Pancreas (tissue), 10 donors: ENCODE results near the gene COG2. TPM values are rescaled to one million over a fixed set of nuclear protein-coding genes. Genes with fewer than 3 reads are reported as not detected.
"Not testable (repeated sequence)": the region's sequence is repeated elsewhere in the genome, so short reads cannot be mapped to it uniquely, and the experiment has no call there.

Source experiments
- ATAC-seq, 4 donors: fragments of 200-7000 bp; cut with Tn5 transposase; one replicate each; pipeline versions ENCODE4 v1.8.0 to v1.9.1; 2020; ENCODE audit warnings: mild to moderate bottlenecking in 4 of 4, moderate library complexity in 4 of 4
- DNase-seq, 6 donors: peaks; one replicate each; pipeline ENCODE4 v3.0.0-alpha.2; 2020
- FAIRE-seq: peaks from 2 replicates; lab custom pipeline; 2012; peaks lifted over from hg19 to GRCh38; lab: Jason Lieb, UNC
- H3K27ac ChIP-seq, 4 donors: fragments of 200-600 bp; sonication (generic); 1 replicate in 3 of 4; 2 replicates in 1 of 4; pipeline versions ENCODE4 v1.5.0 to v1.8.0; 2020
- H3K27me3 ChIP-seq, 4 donors: fragments of 200-600 bp; one replicate each; pipeline ENCODE4 v1.8.0; 2021
- H3K36me3 ChIP-seq, 3 donors: fragments of 200-600 bp; sonication (generic) in 1 of 3; one replicate each; pipeline versions ENCODE4 v1.5.0 to v1.8.0; 2020 to 2021
- H3K4me1 ChIP-seq, 3 donors: fragments of 200-600 bp; one replicate each; pipeline ENCODE4 v1.8.0; 2021
- H3K4me3 ChIP-seq, 4 donors: fragments of 200-600 bp; sonication (generic) in 2 of 4; one replicate each; pipeline versions ENCODE4 v1.5.0 to v1.8.0; 2020 to 2021
- H3K9me3 ChIP-seq, 4 donors: fragments of 200-600 bp; one replicate each; pipeline ENCODE4 v1.8.0; 2021
- WGBS, 2 donors: extraction: QIAGEN DNeasy Blood & Tissue Kit; methylation state at CpG; one replicate each; pipeline ENCODE4 v1.1.7; 2013; 5-methylcytosine and 5-hydroxymethylcytosine counted together
- intact Hi-C, 3 donors: fragments of 100-400 bp; cut with DNase I; formaldehyde crosslinking; loops; one replicate each; pipeline versions ENCODE4 v1.11.1 to v1.14.2; 2022
- polyA plus RNA-seq, 2 donors: library from polyadenylated mRNA; stranded (reverse); fragments of 200-250 nt; gene quantifications; one replicate each; pipeline ENCODE4 v1.2.3, GENCODE V29; 2013
- total RNA-seq, 6 donors: library from RNA; stranded (reverse); fragmentation: NEBNext Ultra II Directional in 4 of 6; extraction: Animal tissue kit (Norgen Biotek cat#: 25700) in 4 of 6; gene quantifications; one replicate each; pipeline versions ENCODE4 v1.2.1 to v1.2.4, GENCODE V29; 2021 to 2023
- TF ChIP-seq, protein P1 (sequence below), 4 donors: fragments of 200-600 bp; sonication (generic) in 3 of 4; IDR thresholded peaks; one replicate each; pipeline versions ENCODE4 v1.5.0 to v1.8.0; 2021; ENCODE audit warnings: antibody characterized with exemption in 4 of 4
- donor health status: healthy with polysubstance abuse.
- donor health status: DM: no; HTN: no; CAD: no; lungs with moderate emphysema.
- donor health status: DM: no; HTN: no; CAD: no.
- donor health status: control.
- donor health status: control.
- donor health status: Bipolar disorder and iron deficiency.
- donor health status: DM: yes; HTN: yes; CAD: no.
- donor health status: DM: no; HTN: no; CAD: no.
- donor health status: DM: no; HTN: no; CAD: no.
- donor health status: DM: yes; HTN: yes; CAD: no.

The COG2 gene
- total and polyA plus RNA-seq, 8 donors, result 6.5 to 17.1 (median 14.5) TPM

DNA sequence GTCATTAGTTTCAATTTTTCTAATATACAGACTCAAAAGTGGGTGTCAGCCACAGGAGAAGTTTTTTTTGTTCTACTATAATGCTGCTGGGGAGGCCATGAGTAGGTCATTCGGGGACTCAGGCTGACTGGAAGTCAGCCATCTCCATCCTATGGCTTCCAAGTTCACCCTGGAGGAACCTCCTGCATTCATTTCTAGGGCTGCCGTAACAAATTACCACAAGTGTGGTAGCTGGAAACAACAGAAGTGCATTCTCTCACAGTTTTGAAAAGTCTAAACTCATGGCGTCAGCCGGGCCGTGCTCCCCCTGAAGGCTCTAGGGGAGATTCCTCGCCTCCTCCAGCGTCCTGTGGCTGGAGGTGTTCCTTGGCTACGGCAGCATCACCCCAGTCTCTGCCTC lies 53.9 kb downstream of the COG2 start:
- Histone ChIP-seq H3K4me1 (no peaks in the 10 kb centered on the region), H3K27ac (no peak overlapping the region), H3K36me3 (peaks cover 0 to 12% (median 6%) of the 10 kb centered on the region in 3 donors), H3K4me3 (no peak overlapping the region), H3K27me3 (no peaks in the 10 kb centered on the region), H3K9me3 (no peaks in the 10 kb centered on the region)
- TF ChIP-seq, protein P1, sequence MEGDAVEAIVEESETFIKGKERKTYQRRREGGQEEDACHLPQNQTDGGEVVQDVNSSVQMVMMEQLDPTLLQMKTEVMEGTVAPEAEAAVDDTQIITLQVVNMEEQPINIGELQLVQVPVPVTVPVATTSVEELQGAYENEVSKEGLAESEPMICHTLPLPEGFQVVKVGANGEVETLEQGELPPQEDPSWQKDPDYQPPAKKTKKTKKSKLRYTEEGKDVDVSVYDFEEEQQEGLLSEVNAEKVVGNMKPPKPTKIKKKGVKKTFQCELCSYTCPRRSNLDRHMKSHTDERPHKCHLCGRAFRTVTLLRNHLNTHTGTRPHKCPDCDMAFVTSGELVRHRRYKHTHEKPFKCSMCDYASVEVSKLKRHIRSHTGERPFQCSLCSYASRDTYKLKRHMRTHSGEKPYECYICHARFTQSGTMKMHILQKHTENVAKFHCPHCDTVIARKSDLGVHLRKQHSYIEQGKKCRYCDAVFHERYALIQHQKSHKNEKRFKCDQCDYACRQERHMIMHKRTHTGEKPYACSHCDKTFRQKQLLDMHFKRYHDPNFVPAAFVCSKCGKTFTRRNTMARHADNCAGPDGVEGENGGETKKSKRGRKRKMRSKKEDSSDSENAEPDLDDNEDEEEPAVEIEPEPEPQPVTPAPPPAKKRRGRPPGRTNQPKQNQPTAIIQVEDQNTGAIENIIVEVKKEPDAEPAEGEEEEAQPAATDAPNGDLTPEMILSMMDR (IDR thresholded peaks at IDR 0.05), result no peak
- intact Hi-C loops, result no loop called here
- DNase-seq, result no peak
- no peak for ATAC-seq
- WGBS, 2 donors, result 77 to 83% methylated on average over 8 of the region's 8 CpGs
- no peak for FAIRE-seq

DNA sequence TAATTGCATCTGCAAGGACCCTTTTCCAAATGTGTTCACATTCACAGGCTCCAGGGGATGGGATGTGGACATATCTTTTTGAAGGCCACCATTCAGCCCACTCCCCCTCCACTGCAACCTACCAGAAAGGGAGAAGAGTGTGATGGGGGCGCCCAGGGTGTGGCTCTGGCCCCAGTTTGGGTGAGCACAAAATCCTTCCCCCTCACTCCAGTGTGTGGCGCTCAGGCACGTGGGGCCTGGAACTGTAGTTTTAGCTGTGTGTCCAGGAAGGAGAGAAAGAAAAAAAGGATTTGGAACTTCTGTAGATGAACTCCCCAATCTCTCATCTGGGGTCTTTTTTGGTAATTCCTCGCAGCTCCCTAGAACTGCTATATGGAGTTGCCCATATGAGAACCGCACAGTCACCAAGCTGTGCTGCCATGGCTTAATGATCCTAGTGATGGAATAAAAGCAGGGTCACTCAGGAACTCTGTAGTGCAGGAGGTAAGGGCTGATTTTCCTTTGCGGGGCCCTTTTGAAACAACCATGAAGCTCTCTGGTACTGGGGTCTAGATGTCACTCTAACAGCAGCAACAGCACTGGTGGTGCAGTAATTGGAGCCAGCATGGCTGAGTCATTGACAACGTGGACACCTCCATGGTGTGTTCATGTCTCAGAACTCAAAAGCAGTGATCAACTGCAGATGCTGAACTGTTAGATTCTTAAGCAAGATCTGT lies 54.6 kb downstream of the COG2 start:
- Histone ChIP-seq H3K36me3 (peaks cover 0 to 5% (median 0%) of the 10 kb centered on the region in 3 donors), H3K27ac (no peak overlapping the region), H3K4me1 (no peaks in the 10 kb centered on the region), H3K9me3 (no peaks in the 10 kb centered on the region), H3K27me3 (no peaks in the 10 kb centered on the region), H3K4me3 (no peak overlapping the region)
- DNase-seq (no peak), FAIRE-seq (no peak), ATAC-seq (no peak)
- TF ChIP-seq, protein P1 (IDR thresholded peaks at IDR 0.05), result no peak
- WGBS, 2 donors, result 73 to 78% methylated on average over 7 of the region's 7 CpGs
- intact Hi-C loops, result no loop called here

DNA sequence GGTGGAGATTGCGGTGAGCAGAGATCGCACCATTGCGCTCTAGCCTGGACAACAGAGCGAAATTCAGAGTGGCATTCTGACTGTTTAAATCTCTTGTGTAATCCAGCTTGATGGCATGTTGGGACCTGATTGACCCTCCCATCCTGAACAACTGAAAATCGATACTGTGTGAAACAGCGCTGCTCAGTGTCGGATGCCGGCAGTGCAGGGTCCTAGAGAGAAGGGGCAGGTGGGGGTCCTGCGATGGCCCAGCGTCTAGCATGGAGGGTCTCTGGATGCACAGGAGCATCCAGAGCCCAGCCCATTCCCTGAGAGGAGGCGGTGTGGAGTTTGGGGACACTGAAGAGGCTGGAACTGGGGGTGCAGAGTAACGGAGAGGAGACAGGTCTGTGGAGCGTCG lies 55.8 kb downstream of the COG2 start:
- no peak for DNase-seq
- H3K4me3 ChIP-seq, result no peak overlapping the region
- no peaks in the 10 kb centered on the region for H3K4me1 ChIP-seq
- intact Hi-C loops, result no loop called here
- ATAC-seq, result no peak
- FAIRE-seq, result no peak
- 89 to 90% methylated on average over 14 of the region's 14 CpGs for whole genome bisulfite sequencing, 2 donors
- H3K27me3 ChIP-seq, result no peaks in the 10 kb centered on the region
- no peaks in the 10 kb centered on the region for H3K9me3 ChIP-seq
- no peaks in the 10 kb centered on the region for H3K36me3 ChIP-seq
- H3K27ac ChIP-seq, result no peak overlapping the region
- TF ChIP-seq, protein P1 (IDR thresholded peaks at IDR 0.05), result no peak

DNA sequence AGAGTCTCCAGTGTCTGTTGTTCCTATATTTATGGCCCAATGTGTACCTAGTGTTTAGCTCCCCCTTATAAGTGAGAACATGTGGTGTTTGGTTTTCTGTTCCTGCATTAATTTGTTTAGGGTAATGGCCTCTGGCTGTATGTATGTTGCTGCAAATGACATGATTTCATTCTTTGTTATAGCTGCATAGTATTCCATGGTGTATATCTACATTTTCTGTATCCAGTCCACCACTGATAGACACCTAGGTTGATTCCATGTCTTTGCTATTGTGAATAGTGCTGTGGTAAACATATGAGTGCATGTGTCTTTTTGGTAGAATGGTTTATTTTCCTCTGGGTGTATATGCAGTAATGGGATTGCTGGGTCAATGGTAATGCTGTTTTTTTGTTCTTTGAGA lies 56.7 kb downstream of the COG2 start:
- H3K9me3 ChIP-seq, H3K4me1 ChIP-seq, H3K27me3 ChIP-seq, intact Hi-C loops, ATAC-seq, DNase-seq, FAIRE-seq, H3K27ac ChIP-seq, H3K4me3 ChIP-seq, H3K36me3 ChIP-seq: not testable (repeated sequence)

DNA sequence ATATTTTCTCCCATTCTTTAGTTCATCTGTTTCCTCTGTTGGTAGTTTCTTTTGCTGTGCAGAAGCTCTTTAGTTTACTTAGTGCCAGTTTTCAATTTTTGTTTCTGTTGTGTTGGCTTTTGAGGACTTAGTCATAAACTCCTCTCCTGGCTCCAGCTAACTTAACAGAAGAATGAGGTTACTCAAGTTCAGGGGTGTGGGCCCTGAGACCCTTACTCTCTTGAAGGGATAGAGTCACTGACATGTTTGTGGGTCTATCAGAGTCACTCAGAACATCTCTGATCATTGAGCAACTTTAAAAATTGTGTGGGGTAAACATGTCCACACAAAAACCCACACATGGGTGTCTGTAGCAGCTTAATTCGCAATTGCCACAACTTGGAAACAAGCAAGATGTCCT lies 57.4 kb downstream of the COG2 start:
- TF ChIP-seq, protein P1 (IDR thresholded peaks at IDR 0.05), result no peak
- FAIRE-seq, result no peak
- H3K4me3 ChIP-seq, result no peak overlapping the region
- intact Hi-C loops, result no loop called here
- ATAC-seq, result no peak
- no peaks in the 10 kb centered on the region for H3K27me3 ChIP-seq
- H3K4me1 ChIP-seq, result no peaks in the 10 kb centered on the region
- no peak overlapping the region for H3K27ac ChIP-seq
- H3K9me3 ChIP-seq, result no peaks in the 10 kb centered on the region
- no peaks in the 10 kb centered on the region for H3K36me3 ChIP-seq
- DNase-seq, result no peak
- WGBS, 2 donors, result 89 to 94% methylated on average over 1 of the region's 1 CpG
